ENCODE results near the gene MYO1C. TPM values are rescaled to one million over a fixed set of nuclear protein-coding genes. Genes with fewer than 3 reads are reported as not detected.
A peak's percentile ranks its signal among the peaks of the same experiment; 100 is the strongest.

Gene MYO1C
- total RNA-seq, 2 experiments from 2014 or later: 59.3 to 64.8 TPM

DNA sequence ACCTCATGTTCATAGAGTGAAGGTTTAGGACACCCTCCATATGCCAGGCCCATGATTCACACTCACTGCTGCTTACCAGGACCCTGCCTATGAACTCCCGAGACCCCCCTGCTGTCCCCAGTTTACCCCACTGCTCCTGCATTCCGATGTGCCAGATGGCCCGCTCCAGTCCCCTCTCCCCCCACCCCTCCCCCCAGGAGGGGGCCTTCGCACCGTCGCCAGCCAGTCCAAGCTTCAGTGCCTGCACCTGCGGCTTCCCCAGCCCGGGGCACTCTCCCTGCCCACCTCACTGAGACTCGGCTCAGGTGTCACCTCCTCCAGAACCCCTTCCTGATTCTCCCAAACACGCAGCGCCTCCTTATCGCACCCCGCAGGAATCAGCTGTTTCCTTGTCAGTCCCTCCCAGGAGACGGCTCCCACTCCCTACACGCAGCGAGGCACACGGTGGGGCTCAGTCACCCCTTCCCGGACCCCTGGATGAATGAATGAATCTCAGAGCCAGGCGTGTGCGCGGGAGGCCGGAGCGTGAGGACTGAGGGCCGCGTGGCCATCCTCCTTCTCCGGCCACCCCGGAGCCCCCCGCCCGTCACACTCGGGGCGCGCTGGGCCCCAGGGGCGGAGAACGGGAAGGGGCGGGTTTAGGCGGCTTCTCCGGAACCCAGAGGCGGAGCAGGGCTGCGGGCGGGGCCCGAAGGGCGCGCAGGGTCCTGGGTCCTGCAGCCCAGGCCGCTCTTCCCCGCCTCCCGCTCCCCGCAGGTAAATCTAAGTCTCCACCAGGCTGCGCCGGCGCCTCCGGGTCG lies 1.6 kb downstream of the MYO1C start:
- Mint-ChIP-seq H3K9me3 (no peaks in the 10 kb centered on the region), H3K4me1 (peaks cover 40% of the 10 kb centered on the region)
- POLR2A ChIA-PET: interaction anchor here (1.4 kb wide), 1 partner anchor 25 kb away, joined by 3 read pairs; no protein-coding TSS in a partner anchor

DNA sequence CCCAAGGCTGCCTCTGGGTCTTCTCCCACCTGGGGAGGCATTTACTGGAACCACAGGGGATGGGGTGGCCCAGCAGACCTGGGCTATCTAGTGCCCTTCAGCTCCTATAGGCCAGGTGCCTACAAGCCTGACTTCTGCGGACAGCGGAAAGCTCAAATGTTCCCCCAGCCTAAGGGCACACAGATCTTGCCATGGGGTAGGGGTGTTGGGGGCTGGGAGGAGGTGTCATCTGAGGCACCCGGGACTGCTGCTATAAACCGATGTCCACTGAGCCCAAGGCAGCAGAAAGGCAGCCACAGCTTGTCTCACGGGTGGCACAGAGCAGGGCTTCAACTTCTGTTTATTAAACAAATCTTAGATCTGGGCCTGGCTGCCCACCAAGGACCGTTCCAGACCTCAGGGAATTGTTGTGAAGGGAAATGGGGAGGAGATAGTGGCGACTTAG lies 3.6 kb downstream of the MYO1C start:
- H3K9me3 Mint-ChIP-seq: no peaks in the 10 kb centered on the region
- DNase-seq: no peak
- ChIA-PET POLR2A (interaction anchor here (2.0 to 3.9 kb wide), 2 partner anchors 27 to 89 kb away, joined by 7 to 34 read pairs; partner anchors contain the start of genes INPP5K and YWHAE), CTCF (interaction anchor here (0.5 to 1.0 kb wide), 2 partner anchors 89 to 195 kb away, joined by 4 to 5 read pairs; partner anchors contain the start of gene YWHAE)
- peaks cover 6% of the 10 kb centered on the region for H3K36me3 Mint-ChIP-seq (ENCODE audit: low read depth)
- H3K27me3 Mint-ChIP-seq: peaks cover 2% of the 10 kb centered on the region
- peak overlapping the region; percentile 37 for H3K4me3 Mint-ChIP-seq
- peaks cover 50% of the 10 kb centered on the region for H3K4me1 Mint-ChIP-seq
- peak overlapping the region; percentile 58 for H3K27ac Mint-ChIP-seq

More for the DNA sequence above, 1.6 kb downstream of the MYO1C start:
- CTCF ChIA-PET: no interaction called here
- H3K27ac Mint-ChIP-seq: peak overlapping the region; percentile 69
- H3K36me3 Mint-ChIP-seq (ENCODE audit: low read depth): peaks cover 10% of the 10 kb centered on the region
- H3K27me3 Mint-ChIP-seq: peaks cover 2% of the 10 kb centered on the region
- peak; percentile 76 for DNase-seq
- H3K4me3 Mint-ChIP-seq: peak overlapping the region; percentile 85

DNA sequence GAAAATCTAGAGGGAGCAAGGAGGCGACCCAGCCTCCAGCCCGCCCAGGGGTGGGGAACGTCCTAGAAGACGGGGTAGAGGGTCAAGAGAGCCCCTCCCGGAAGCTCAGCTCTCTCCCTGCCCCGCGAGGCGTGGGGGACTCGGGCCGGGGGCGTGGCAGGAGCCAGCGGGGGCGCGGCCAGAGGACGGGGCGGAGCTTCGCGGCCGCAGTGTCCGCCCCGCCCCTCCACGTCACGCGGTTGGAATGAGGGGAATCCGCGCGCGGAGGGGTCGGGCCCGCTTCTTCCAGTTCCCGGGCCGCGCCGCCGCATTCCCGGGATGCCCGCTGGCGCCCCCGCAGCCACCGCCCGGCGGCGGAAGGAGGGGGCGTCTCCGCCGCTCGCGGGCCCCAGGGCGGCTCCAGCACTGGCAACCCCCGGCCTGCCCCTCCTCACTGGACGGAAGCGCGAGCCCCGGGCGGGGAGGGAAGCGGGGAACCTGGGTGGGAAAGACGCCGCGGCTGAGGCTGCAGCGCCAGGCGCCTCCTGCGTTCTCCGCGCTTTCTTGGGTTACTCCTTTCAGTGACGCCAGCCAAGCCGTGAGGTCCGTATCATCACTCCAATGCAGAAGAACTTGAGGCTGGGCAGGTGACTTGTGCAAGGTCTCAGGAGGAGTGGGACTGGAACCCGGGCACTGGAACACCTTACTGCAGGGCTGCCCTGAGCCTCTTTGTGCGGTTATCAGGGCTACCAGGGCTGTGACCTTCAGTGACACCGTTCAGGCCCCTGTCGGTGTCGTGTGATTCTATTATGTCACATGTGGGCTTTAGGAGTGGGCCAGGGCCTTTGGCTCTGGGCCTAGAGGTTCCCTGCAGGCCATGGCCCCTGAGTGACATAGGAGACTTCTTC lies 4.3 kb downstream of the MYO1C start:
- peak; percentile 79 for DNase-seq
- ChIA-PET POLR2A (interaction anchor here (0.7 to 3.9 kb wide), 13 partner anchors 8 to 127 kb away, joined by 3 to 34 read pairs (median 3); partner anchors contain the start of genes CRK, INPP5K and YWHAE), CTCF (interaction anchor here (0.5 to 1.3 kb wide), 5 partner anchors 10 to 194 kb away, joined by 3 to 5 read pairs (median 4); partner anchors contain the start of gene YWHAE)
- peaks cover 9% of the 10 kb centered on the region for H3K36me3 Mint-ChIP-seq (ENCODE audit: low read depth)
- H3K9me3 Mint-ChIP-seq: no peaks in the 10 kb centered on the region
- peaks cover 2% of the 10 kb centered on the region for H3K27me3 Mint-ChIP-seq
- peak overlapping the region; percentile 75 for H3K27ac Mint-ChIP-seq
- peak overlapping the region; percentile 77 for H3K4me3 Mint-ChIP-seq
- peaks cover 51% of the 10 kb centered on the region for H3K4me1 Mint-ChIP-seq

DNA sequence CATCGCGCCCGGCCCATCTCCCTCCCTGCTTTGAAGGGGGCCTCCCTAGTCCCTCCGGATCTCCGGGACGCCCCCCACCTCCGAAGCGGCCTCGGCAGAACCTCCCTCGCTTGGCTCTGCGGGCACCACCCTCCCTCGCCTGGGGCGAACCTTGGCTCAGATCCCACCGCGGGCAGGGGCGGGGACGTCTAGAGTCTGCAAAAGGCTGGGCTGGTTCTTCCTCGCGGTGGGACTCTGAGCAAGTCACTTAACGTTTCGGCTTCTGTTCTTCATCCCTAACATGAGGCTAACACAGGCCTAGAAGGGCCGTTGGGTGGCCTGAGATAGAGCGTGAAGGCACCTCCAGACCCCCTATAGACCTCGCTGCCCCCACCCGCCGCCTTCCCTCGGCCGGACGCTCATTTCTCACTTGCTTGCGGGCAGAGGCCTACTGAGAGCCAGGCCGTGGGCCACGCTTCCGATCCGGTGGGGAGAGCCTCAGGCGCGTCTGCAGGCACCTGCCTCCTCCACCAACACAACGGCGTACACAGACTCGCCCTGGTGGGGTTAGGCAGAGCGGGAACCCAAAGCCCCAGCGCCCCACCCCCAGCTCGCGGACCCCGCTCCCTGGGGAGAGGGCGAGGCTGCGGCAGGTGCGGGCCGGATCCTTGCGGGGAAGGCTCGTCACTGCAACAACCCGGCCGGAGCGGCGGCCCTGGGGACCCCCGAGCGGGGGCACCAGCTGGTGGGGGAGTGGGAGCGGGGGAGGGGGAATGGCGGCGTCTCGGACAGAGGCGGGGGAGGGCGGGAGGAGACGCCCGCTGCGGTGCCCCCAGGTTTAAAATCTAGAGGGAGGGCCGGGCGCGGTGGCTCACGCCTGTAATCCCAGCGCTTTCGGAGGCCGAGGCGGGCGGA lies 5.4 kb downstream of the MYO1C start:
- POLR2A ChIA-PET: interaction anchor here (0.7 to 3.9 kb wide), 13 partner anchors 9 to 126 kb away, joined by 3 to 34 read pairs (median 3); partner anchors contain the start of genes CRK, INPP5K and YWHAE
- CTCF ChIA-PET: interaction anchor here (0.8 to 1.3 kb wide), 3 partner anchors 12 to 122 kb away, joined by 3 to 5 read pairs (median 4); no protein-coding TSS in a partner anchor
- H3K27ac Mint-ChIP-seq: peak overlapping the region; percentile 89
- H3K9me3 Mint-ChIP-seq: no peaks in the 10 kb centered on the region
- peaks cover 47% of the 10 kb centered on the region for H3K4me1 Mint-ChIP-seq
- H3K4me3 Mint-ChIP-seq: peak overlapping the region; percentile 77
- DNase-seq: peak; percentile 67
- H3K27me3 Mint-ChIP-seq: peaks cover 2% of the 10 kb centered on the region
- peaks cover 12% of the 10 kb centered on the region for H3K36me3 Mint-ChIP-seq (ENCODE audit: low read depth)

DNA sequence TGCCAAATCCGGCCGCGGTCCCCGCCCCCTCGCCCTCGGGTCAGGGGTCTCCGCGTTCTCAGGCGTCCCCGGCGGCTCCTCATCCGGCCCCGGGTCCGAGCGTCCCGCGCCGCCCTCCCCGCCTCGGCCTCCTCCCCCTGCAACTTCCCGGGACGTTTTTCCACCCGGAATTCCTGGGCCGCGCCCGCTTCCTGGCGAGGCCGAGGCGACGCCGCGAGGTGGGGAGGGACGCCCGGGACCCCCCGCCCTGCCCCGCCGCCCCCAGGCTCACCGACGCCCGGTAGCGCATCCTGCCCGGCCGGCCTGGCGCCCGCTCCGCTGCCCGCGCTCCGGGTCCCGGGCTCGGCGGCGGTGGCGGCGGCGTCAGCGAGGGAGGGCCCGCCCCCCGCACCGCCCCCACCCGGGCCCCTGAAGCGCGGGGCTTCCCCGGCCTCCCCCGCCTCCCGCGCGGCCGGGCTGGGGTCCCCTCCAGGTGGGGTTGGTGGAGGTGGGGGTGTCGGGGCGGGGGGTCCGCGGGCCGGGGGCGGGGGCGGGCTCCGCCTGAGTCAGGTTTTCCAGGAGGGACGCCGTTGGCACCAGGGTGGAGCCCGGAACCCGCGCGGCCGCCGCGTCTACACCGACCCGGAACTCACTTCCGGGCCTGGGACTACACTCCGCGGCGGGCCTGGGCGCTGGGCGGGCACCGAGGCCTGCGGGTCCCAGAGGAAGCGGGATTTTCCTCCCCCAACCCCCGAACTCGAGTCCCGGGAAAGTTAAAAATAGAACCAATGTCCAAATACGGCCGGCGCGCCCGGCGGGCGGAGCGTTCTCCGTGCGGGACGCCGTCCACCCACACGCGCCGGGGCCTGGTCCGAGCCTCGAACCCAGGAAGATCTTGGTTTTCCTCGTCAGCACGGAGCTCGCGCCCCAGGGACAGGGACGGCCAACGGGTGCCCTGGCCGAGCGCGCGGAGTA lies 6.8 kb downstream of the MYO1C start:
- no peaks in the 10 kb centered on the region for H3K27me3 Mint-ChIP-seq
- H3K36me3 Mint-ChIP-seq (ENCODE audit: low read depth): peaks cover 25% of the 10 kb centered on the region
- H3K27ac Mint-ChIP-seq: peak overlapping the region; percentile 69
- ChIA-PET CTCF (no interaction called here), POLR2A (interaction anchor here (1.3 to 3.9 kb wide), 3 partner anchors 23 to 31 kb away, joined by 5 to 34 read pairs (median 7); partner anchors contain the start of gene INPP5K)
- no peaks in the 10 kb centered on the region for H3K9me3 Mint-ChIP-seq
- peaks cover 41% of the 10 kb centered on the region for H3K4me1 Mint-ChIP-seq
- peak overlapping the region; percentile 77 for H3K4me3 Mint-ChIP-seq
- DNase-seq: peak; percentile 70

DNA sequence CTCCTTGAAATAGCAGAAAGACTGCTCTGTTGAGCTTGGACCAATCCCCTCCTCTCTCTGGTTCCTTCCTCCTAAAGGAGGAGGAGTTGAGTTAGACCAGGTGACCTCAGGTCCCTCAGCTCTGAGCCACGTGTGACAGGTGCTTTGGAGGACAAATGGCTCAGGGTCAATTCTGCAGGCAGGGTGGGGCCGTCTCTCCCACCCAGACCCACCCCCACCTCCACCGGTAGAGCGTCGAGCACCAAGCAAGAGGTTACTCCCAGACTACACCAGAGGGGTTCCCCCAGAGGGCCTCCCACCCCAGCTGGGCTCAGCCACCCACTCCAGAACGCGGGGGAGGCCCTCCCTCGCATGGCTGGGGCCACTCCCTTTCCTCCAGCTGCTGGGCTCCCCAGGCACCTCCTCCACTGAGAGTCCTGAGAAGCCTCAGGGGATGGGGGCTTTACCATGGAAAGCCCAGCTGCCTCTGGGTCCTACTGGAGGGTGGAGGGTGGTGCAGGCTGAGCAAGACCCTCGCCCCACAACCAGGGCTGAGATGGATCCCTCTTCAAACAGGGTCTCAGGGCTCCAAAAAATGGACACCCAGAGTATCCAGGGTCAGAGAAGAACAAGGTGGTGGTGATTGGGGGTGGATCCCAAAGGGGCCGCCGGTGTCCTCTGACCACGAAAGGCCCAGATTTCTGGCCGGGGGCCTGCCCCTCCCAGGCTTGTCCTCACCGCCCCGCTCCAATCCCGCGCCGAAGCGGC lies 7.6 kb downstream of the MYO1C start:
- POLR2A ChIA-PET: interaction anchor here (0.7 to 1.4 kb wide), 4 partner anchors 22 to 85 kb away, joined by 3 to 7 read pairs (median 4); partner anchors contain the start of genes CRK, INPP5K and YWHAE

DNA sequence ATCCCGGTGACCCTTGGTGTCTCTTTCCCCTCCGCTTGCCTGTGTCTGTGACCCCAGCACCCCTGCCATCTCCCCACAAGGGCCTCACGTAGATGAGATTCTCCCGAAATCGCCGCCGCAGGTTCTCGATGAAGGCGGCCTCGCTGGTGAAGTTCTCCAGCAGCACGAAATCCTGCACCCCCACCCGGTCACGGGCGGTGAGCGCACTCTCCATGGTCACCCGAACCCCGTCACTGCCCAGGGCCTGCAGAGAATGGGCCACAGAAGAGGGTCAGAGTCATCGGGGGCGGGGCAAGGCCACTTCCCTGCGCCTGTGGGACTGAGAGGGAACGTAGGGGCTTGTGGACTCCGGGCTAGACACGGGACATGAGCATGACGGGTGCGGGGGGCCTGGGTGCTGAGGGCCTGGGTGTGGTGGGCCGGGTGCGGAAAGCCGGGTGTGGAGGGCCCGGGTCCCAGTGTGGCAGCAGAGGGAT lies 8.4 kb downstream of the MYO1C start:
- H3K36me3 Mint-ChIP-seq (ENCODE audit: low read depth): peaks cover 33% of the 10 kb centered on the region
- DNase-seq: no peak
- peak overlapping the region; percentile 77 for H3K4me3 Mint-ChIP-seq
- H3K27ac Mint-ChIP-seq: no peak overlapping the region
- H3K4me1 Mint-ChIP-seq: peaks cover 31% of the 10 kb centered on the region
- POLR2A ChIA-PET: interaction anchor here (0.7 to 1.4 kb wide), 4 partner anchors 21 to 84 kb away, joined by 3 to 7 read pairs (median 4); partner anchors contain the start of genes CRK, INPP5K and YWHAE
- no peaks in the 10 kb centered on the region for H3K27me3 Mint-ChIP-seq
- CTCF ChIA-PET: no interaction called here
- H3K9me3 Mint-ChIP-seq: no peaks in the 10 kb centered on the region

More for the DNA sequence above, 7.6 kb downstream of the MYO1C start:
- DNase-seq: peak; percentile 57
- peaks cover 36% of the 10 kb centered on the region for H3K4me1 Mint-ChIP-seq
- H3K36me3 Mint-ChIP-seq (ENCODE audit: low read depth): peaks cover 29% of the 10 kb centered on the region
- peak overlapping the region; percentile 77 for H3K4me3 Mint-ChIP-seq
- H3K9me3 Mint-ChIP-seq: no peaks in the 10 kb centered on the region
- H3K27ac Mint-ChIP-seq: peak overlapping the region; percentile 69
- no peaks in the 10 kb centered on the region for H3K27me3 Mint-ChIP-seq
- CTCF ChIA-PET: no interaction called here

DNA sequence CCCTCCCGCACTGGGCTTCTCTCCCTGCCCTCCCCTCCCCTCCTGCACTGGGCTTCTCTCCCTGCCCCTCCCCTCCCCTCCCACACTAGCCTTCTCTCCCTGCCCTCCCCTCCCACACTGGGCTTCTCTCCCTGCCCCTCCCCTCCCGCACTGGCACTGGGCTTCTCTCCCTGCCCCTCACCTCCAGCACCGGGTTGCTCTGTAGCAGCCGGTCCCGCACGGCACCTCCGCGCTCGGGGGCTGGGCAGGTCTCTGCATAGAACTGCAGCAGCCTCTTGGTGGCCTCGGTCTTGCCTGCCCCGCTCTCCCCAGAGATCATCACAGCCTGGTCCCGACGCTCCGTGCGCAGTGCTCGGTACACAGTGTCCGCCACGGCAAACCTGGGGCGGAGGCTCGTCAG lies 9.8 kb downstream of the MYO1C start:
- Mint-ChIP-seq H3K9me3 (no peaks in the 10 kb centered on the region), H3K27me3 (no peaks in the 10 kb centered on the region), H3K27ac (no peak overlapping the region), H3K36me3 (ENCODE audit: low read depth) (peaks cover 40% of the 10 kb centered on the region), H3K4me3 (no peak overlapping the region), H3K4me1 (peaks cover 22% of the 10 kb centered on the region)
- POLR2A ChIA-PET: no interaction called here
- no peak for DNase-seq
- CTCF ChIA-PET: no interaction called here

DNA sequence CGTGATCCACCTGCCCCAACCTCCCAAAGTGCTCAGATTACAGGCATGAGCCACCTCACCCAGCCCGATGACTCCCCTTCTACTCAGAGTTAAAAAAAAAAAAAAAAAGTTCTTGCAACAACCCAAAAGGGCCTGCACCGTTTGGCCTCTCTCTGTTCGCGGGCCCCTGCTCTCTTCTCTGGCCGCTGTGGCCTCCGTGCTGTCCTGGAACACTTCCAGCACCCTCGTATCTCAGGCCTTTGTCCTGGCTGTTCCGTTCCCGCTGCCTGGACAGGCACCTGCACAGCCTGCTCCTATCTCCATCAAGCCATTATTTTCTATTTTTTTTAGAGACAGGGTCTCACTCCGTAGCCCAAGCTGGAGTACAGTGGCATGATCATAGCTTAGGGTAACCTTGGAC lies 10.8 kb downstream of the MYO1C start:
- no peaks in the 10 kb centered on the region for H3K9me3 Mint-ChIP-seq
- no peaks in the 10 kb centered on the region for H3K27me3 Mint-ChIP-seq
- no peak overlapping the region for H3K27ac Mint-ChIP-seq
- H3K36me3 Mint-ChIP-seq (ENCODE audit: low read depth): peaks cover 37% of the 10 kb centered on the region
- no peak for DNase-seq
- H3K4me3 Mint-ChIP-seq: no peak overlapping the region
- POLR2A ChIA-PET: no interaction called here
- CTCF ChIA-PET: no interaction called here
- H3K4me1 Mint-ChIP-seq: peaks cover 14% of the 10 kb centered on the region

DNA sequence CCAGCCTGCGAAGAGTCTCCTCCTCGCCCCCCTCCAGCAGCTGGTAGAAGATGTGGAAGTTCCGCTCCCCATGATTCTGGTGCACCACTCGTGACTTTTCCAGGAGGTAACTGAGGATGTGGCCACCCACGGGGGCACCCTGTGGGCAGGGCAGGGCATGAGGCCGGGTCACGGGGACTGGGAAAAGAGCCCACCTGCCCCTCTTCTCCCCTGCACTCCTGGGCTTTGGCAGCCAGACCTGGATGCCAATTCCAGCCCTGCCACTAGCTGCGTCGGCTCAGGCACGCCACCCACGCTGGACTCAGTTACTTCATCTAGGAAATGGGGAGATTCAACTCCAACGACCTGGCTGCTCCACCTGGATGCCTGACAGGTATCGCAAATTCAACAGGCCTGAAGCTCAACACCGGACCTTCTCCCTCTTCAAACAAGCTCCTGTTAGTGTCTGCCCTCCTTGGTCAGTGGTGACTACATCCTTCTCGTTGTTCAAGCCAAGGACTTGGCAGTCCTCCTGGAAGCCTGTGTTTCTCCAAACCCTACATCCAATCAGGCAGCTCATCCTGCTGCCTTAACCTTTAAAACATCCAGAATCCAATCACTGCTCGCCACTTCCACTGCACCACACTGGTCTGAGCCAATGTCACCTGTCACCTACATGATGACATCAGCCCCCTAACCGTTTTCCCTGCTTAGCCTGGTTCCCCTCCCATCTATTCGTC lies 11.6 kb downstream of the MYO1C start:
- Mint-ChIP-seq H3K9me3 (no peaks in the 10 kb centered on the region), H3K27me3 (no peaks in the 10 kb centered on the region), H3K4me3 (no peak overlapping the region), H3K4me1 (peaks cover 13% of the 10 kb centered on the region), H3K36me3 (ENCODE audit: low read depth) (peaks cover 37% of the 10 kb centered on the region), H3K27ac (no peak overlapping the region)
- DNase-seq: no peak
- ChIA-PET CTCF (interaction anchor here (0.6 kb wide), 1 partner anchor 224 kb away, joined by 4 read pairs; no protein-coding TSS in a partner anchor), POLR2A (interaction anchor here (1.2 kb wide), 1 partner anchor 36 kb away, joined by 3 read pairs; the partner anchor contains the start of gene INPP5K)
